CD4-positive, alpha-beta memory T cell (primary cell): Measurements from ENCODE around the gene ABCC1. TPM values are rescaled to one million over a fixed set of nuclear protein-coding genes. Genes with fewer than 3 reads are reported as not detected.

Experiments
- CTCF ChIA-PET: fragments of 350-600 bp; sonication (Branson Sonifier 250); formaldehyde crosslinking; loops from one replicate; lab custom pipeline; 2021; ENCODE audit warnings: inconsistent platforms; ENCODE audit not compliant: partially characterized antibody; lab: Charles Lee
- POLR2A ChIA-PET: fragments of 350-600 bp; sonication (Branson Sonifier 250); formaldehyde crosslinking; loops from one replicate; lab custom pipeline; 2021; ENCODE audit not compliant: partially characterized antibody; lab: Charles Lee
- DNase-seq, 5 donors: peaks; one replicate each; pipeline versions ENCODE4 v3.0.0 to v3.0.0-alpha.2; 2020 to 2022; ENCODE audit warnings: mixed read lengths in 1 of 5
- H3K27ac ChIP-seq: one replicate; pipeline ENCODE4 v1.7.0; 2013; ENCODE audit warnings: low read depth, low read length
- H3K27me3 ChIP-seq: 2 replicates; pipeline ENCODE4 v1.7.0; 2013; ENCODE audit warnings: mild to moderate bottlenecking, low read length, moderate library complexity; ENCODE audit not compliant: insufficient read depth
- H3K36me3 ChIP-seq: 2 replicates; pipeline ENCODE4 v1.7.0; 2013; ENCODE audit warnings: mild to moderate bottlenecking, low read length, moderate library complexity; ENCODE audit not compliant: insufficient read depth
- H3K4me1 ChIP-seq: 2 replicates; pipeline ENCODE4 v1.7.0; 2013; ENCODE audit warnings: mild to moderate bottlenecking, low read length, moderate library complexity; ENCODE audit not compliant: insufficient read depth
- H3K4me3 ChIP-seq, 2 donors: one replicate each; pipeline ENCODE4 v1.7.0; 2013; ENCODE audit warnings: low read length in 2 of 2, mild to moderate bottlenecking in 1 of 2
- H3K9me3 ChIP-seq, 2 donors: one replicate each; pipeline ENCODE4 v1.7.0; 2013; ENCODE audit warnings: low read length in 2 of 2, control low read depth in 1 of 2; ENCODE audit not compliant: control insufficient read depth in 1 of 2
- H3K27ac Mint-ChIP-seq, 7 donors: one replicate each; pipeline ENCODE4 v1.8.0; 2020 to 2021; ENCODE audit warnings: mixed read lengths in 7 of 7, mild to moderate bottlenecking in 6 of 7, inconsistent platforms in 3 of 7, moderate library complexity in 3 of 7
- H3K27me3 Mint-ChIP-seq, 2 donors: one replicate each; pipeline ENCODE4 v1.8.0; 2020 to 2021; ENCODE audit warnings: mixed read lengths in 2 of 2
- H3K36me3 Mint-ChIP-seq, 2 donors: one replicate each; pipeline ENCODE4 v1.8.0; 2020 to 2021; ENCODE audit warnings: mixed read lengths in 2 of 2, inconsistent platforms in 1 of 2, mild to moderate bottlenecking in 1 of 2
- H3K4me1 Mint-ChIP-seq, 4 donors: one replicate each; pipeline ENCODE4 v1.8.0; 2020 to 2021; ENCODE audit warnings: mixed read lengths in 4 of 4, mild to moderate bottlenecking in 1 of 4
- H3K4me3 Mint-ChIP-seq, 8 donors: one replicate each; pipeline ENCODE4 v1.8.0; 2020 to 2021; ENCODE audit warnings: mixed read lengths in 8 of 8, mild to moderate bottlenecking in 7 of 8, moderate library complexity in 6 of 8, inconsistent platforms in 3 of 8
- H3K9me3 Mint-ChIP-seq, 8 donors: one replicate each; pipeline ENCODE4 v1.8.0; 2020 to 2021; ENCODE audit warnings: mixed read lengths in 8 of 8, mild to moderate bottlenecking in 5 of 8, inconsistent platforms in 3 of 8, moderate library complexity in 1 of 8
- intact Hi-C: fragments of 100-400 bp; cut with micrococcal nuclease; formaldehyde crosslinking; loops from one replicate; pipeline ENCODE4 v1.15.1; 2023
- polyA plus RNA-seq, 2 donors: library from polyadenylated mRNA; unstranded; fragments of 300-500 nt; fragmentation: Illumina TruSeq; gene quantifications; one replicate each; pipeline ENCODE4 v1.2.3, GENCODE V29; 2021
- total RNA-seq, 2 experiments: library from RNA; stranded (reverse); gene quantifications; one replicate each; pipeline ENCODE4 v1.2.3, GENCODE V29; 2021

Gene ABCC1
- total and polyA plus RNA-seq, 4 experiments from 2014 or later = 1.9 to 69.9 (median 34.2) TPM

DNA sequence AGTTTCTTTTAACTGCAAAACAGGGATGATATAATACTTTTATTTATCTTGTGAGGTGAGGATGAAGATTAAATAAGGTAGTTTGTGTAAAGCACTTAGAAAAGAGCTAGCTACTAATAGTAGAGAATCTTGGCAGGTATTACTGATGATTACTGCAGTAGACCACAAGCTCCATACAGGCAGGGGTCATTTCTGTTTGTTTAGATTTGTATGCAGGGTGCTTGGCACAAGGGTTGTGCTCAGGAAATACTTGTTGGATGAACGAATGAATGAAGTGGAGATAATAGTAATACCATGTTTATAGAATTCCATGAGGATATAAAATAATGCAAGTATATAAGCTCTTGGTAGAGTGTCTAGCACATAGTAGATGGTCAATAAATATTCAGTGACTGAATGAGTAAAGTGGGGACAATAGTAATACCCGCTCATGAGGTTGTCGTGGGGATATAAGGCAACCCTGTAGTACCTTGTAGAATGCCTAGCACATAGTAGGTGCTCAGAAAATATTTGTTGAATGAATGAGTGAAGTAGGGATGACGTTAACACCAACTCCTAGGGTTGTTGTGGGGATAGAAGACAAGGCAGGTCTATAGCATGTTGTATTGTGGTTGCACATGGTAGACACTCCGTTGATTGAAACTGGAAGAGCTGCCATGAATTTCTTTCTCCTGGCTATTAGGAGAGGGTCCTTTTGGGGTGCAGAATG is 83.0 kb downstream of the ABCC1 start:
- POLR2A ChIA-PET = interaction anchor here (0.7 to 2.7 kb wide), 5 partner anchors 16 to 144 kb away, joined by 3 to 19 read pairs (median 5); partner anchors contain the start of gene CEP20

DNA sequence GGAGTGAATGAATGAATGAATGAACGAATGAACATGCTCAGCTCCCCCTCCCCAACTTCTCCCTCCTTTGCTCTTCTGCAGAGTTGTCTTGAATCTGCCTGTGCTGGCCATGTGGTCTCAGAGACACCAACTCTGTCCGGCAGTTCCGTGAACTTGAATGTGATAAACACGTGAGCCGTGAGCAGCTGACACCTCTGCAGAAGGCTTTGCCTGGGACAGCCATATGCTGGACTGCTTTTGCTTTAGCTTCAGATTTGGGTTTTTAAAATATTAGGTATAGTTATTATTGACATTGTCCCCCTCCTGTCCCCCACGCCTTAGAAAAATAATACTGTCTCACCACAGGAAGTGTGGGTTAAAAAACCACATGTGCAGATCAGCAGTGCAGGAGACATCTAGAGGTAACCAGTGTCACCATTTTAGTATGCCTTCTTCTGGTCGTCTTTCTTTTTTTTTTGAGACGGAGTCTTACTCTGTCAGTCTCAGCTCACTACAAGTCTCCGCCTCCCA is 83.8 kb downstream of the ABCC1 start:
- ChIA-PET POLR2A (interaction anchor here (0.6 to 2.7 kb wide), 7 partner anchors 17 to 939 kb away, joined by 3 to 19 read pairs (median 4); partner anchors contain the start of genes CEP20 and RRN3), CTCF (interaction anchor here (0.6 to 2.4 kb wide), 8 partner anchors 9 to 145 kb away, joined by 3 to 14 read pairs (median 4); partner anchors contain the start of gene CEP20)
- Histone ChIP-seq H3K27ac (peak overlapping the region; percentile 3), H3K36me3 (peaks cover 27% of the 10 kb centered on the region), H3K4me1 (peaks cover 29% of the 10 kb centered on the region), H3K9me3 (no peaks in the 10 kb centered on the region), H3K4me3 (no peak overlapping the region), H3K27me3 (no peaks in the 10 kb centered on the region)
- Mint-ChIP-seq H3K27me3 (no peaks in the 10 kb centered on the region), H3K4me3 (peak overlapping the region in 7 of 8 donors; percentile 59 to 72 (median 61)), H3K4me1 (peaks cover 20 to 37% (median 28%) of the 10 kb centered on the region in 4 donors), H3K36me3 (peaks cover 23 to 40% of the 10 kb centered on the region in 2 donors), H3K27ac (peak overlapping the region; percentile 76 to 91 (median 85)), H3K9me3 (no peaks in the 10 kb centered on the region)
- peak; percentile 45 to 66 (median 57) for DNase-seq
- intact Hi-C loops = loop anchor here (1.0 to 2.0 kb wide), 2 partner anchors 72 to 145 kb away; partner anchors contain the start of gene CEP20

More for the DNA sequence above, 83.0 kb downstream of the ABCC1 start:
- CTCF ChIA-PET = interaction anchor here (1.1 to 2.4 kb wide), 6 partner anchors 9 to 144 kb away, joined by 3 to 14 read pairs (median 4); partner anchors contain the start of gene CEP20
- Mint-ChIP-seq H3K4me3 (peak overlapping the region in 1 of 8 donors; percentile 6), H3K4me1 (peaks cover 17 to 40% (median 25%) of the 10 kb centered on the region in 4 donors), H3K36me3 (peaks cover 15 to 35% of the 10 kb centered on the region in 2 donors), H3K27me3 (no peaks in the 10 kb centered on the region), H3K9me3 (no peaks in the 10 kb centered on the region), H3K27ac (peak overlapping the region; percentile 70 to 87 (median 83))
- Histone ChIP-seq H3K36me3 (peaks cover 20% of the 10 kb centered on the region), H3K27me3 (no peaks in the 10 kb centered on the region), H3K27ac (peak overlapping the region; percentile 3), H3K9me3 (no peaks in the 10 kb centered on the region), H3K4me1 (peaks cover 29% of the 10 kb centered on the region), H3K4me3 (no peak overlapping the region)
- DNase-seq = no peak
- intact Hi-C loops = loop anchor here (2.0 kb wide), 1 partner anchor 72 kb away; no protein-coding TSS in a partner anchor

DNA sequence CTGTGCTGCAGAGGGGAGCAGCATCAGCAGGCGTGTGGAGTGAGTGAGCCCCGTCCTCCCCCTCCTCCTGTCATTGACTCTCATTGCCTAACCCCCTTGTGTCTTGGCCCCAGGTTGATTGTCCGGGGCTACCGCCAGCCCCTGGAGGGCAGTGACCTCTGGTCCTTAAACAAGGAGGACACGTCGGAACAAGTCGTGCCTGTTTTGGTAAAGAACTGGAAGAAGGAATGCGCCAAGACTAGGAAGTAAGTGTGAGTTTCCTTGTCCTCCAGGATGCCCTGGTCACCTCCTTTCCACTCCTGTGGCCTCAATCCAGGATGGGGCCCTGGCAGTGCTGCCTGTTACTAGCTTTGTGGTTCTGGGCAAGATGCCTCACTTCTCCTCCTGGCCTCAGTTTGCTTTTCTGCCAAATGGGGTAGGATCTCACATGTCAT is 87.0 kb downstream of the ABCC1 start:
- H3K9me3 ChIP-seq = no peaks in the 10 kb centered on the region
- Mint-ChIP-seq H3K27ac (peak overlapping the region in 3 of 7 donors; percentile 4 to 57 (median 56)), H3K4me3 (no peak overlapping the region), H3K36me3 (peaks cover 36 to 43% of the 10 kb centered on the region in 2 donors), H3K27me3 (no peaks in the 10 kb centered on the region), H3K9me3 (no peaks in the 10 kb centered on the region), H3K4me1 (peaks cover 32 to 53% (median 44%) of the 10 kb centered on the region in 4 donors)
- H3K4me1 ChIP-seq = peaks cover 49% of the 10 kb centered on the region
- CTCF ChIA-PET = no interaction called here
- DNase-seq = no peak
- no peaks in the 10 kb centered on the region for H3K27me3 ChIP-seq
- H3K4me3 ChIP-seq = no peak overlapping the region
- H3K36me3 ChIP-seq = peaks cover 31% of the 10 kb centered on the region
- POLR2A ChIA-PET = interaction anchor here (1.3 to 1.5 kb wide), 2 partner anchors 8 to 148 kb away, joined by 3 read pairs; partner anchors contain the start of gene CEP20
- intact Hi-C loops = no loop called here
- H3K27ac ChIP-seq = no peak overlapping the region

DNA sequence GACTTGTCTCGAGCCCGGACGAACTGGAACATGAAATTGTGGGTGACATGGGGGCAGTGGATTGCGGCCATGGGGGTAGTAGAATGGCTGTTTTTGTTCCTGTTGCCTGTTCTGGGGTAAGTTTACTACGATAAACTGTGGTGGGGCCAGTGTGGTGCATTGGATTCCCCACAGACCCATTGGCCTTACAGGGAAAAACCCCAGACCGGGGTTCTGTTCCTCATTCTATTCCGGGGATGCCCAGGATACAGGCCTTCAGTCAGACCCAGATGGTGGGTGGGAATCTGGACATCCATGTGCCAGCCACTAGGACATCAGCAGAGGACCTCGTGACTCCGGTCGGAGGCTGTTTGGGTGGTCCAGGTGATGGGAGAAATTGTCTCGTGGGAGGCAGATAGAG is 88.1 kb downstream of the ABCC1 start:
- Mint-ChIP-seq H3K36me3 (peaks cover 34 to 48% of the 10 kb centered on the region in 2 donors), H3K4me1 (peaks cover 30 to 59% (median 41%) of the 10 kb centered on the region in 4 donors)
- peaks cover 31% of the 10 kb centered on the region for H3K36me3 ChIP-seq

DNA sequence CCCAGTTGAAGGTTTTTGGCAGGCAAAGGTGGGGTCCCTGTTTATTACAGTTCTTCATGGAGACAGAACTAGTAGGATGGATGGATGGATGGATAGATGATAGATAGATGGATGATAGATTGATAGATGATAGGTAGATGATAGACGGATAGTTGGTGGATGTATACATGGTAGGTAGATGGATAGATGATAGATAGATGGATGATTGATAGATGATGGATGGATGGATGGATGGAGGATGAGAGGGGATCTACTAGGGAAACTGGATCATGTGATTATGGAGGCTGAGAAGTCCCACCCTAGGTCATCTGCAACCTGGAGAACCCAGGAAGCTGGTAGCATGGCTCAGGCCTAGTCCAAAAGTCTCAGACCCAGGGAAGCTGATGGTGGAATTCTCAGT is 88.6 kb downstream of the ABCC1 start:
- Histone ChIP-seq H3K36me3 (peaks cover 31% of the 10 kb centered on the region), H3K4me1 (peaks cover 46% of the 10 kb centered on the region), H3K4me3 (no peak overlapping the region), H3K27ac (no peak overlapping the region), H3K9me3 (no peaks in the 10 kb centered on the region), H3K27me3 (no peaks in the 10 kb centered on the region)
- CTCF ChIA-PET = no interaction called here
- intact Hi-C loops = no loop called here
- DNase-seq = no peak
- peaks cover 25 to 55% (median 36%) of the 10 kb centered on the region in 4 donors for H3K4me1 Mint-ChIP-seq
- POLR2A ChIA-PET = no interaction called here
- H3K27ac Mint-ChIP-seq = peak overlapping the region in 2 of 7 donors; percentile 33 to 62
- H3K36me3 Mint-ChIP-seq = peaks cover 34 to 48% of the 10 kb centered on the region in 2 donors
- no peaks in the 10 kb centered on the region for H3K9me3 Mint-ChIP-seq
- peak overlapping the region in 3 of 8 donors; percentile 11 to 52 (median 24) for H3K4me3 Mint-ChIP-seq
- no peaks in the 10 kb centered on the region for H3K27me3 Mint-ChIP-seq

More for the DNA sequence above, 88.1 kb downstream of the ABCC1 start:
- Mint-ChIP-seq H3K27me3 (no peaks in the 10 kb centered on the region), H3K4me3 (no peak overlapping the region), H3K9me3 (no peaks in the 10 kb centered on the region), H3K27ac (peak overlapping the region in 1 of 7 donors; percentile 62)
- Histone ChIP-seq H3K4me3 (no peak overlapping the region), H3K4me1 (peaks cover 51% of the 10 kb centered on the region), H3K9me3 (no peaks in the 10 kb centered on the region), H3K27ac (no peak overlapping the region), H3K27me3 (no peaks in the 10 kb centered on the region)
- intact Hi-C loops = no loop called here
- ChIA-PET CTCF (no interaction called here), POLR2A (no interaction called here)
- DNase-seq = no peak

DNA sequence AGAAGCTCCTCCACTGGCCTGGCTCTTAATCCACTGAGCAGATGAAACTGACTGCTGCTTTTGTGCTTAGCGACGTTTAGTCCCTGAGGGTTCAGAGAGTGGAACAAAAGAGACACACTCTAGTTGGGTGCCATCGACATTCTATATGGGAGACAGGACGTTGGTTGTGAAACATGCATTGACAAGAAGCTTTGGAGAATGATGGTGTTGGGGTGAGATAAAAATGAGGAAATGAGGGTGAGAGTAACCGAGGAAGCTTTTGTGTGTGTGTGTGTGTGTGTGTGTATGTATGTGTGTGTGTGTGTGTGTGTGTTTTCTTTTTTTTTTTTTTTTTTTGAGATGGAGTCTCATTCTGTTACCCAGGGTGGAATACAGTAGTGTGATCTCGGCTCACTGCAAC is 89.5 kb downstream of the ABCC1 start:
- intact Hi-C loops = no loop called here
- no peaks in the 10 kb centered on the region for H3K9me3 ChIP-seq
- H3K36me3 ChIP-seq = peaks cover 33% of the 10 kb centered on the region
- CTCF ChIA-PET = no interaction called here
- Mint-ChIP-seq H3K27ac (peak overlapping the region in 6 of 7 donors; percentile 32 to 78 (median 48)), H3K4me1 (peaks cover 16 to 46% (median 27%) of the 10 kb centered on the region in 4 donors), H3K27me3 (no peaks in the 10 kb centered on the region), H3K36me3 (peaks cover 34 to 51% of the 10 kb centered on the region in 2 donors), H3K9me3 (no peaks in the 10 kb centered on the region), H3K4me3 (peak overlapping the region in 1 of 8 donors; percentile 70)
- no peaks in the 10 kb centered on the region for H3K27me3 ChIP-seq
- POLR2A ChIA-PET = interaction anchor here (1.8 kb wide), 1 partner anchor 151 kb away, joined by 5 read pairs; the partner anchor contains the start of gene CEP20
- H3K4me3 ChIP-seq = no peak overlapping the region
- H3K4me1 ChIP-seq = peaks cover 37% of the 10 kb centered on the region
- no peak for DNase-seq
- H3K27ac ChIP-seq = no peak overlapping the region
